ENCODE data around the gene KDF1.

- TF ChIP-seq EP300 (IDR thresholded peaks at IDR 0.05): no peak
- TF ChIP-seq CTCF (IDR thresholded peaks at IDR 0.05): no peak
- no peak for TF ChIP-seq POLR2A (IDR thresholded peaks at IDR 0.05)
These were observed 14.0 kb downstream of the KDF1 start for GRCh38 chr1:26946270-26946669.
